ENCODE results near the gene LY6G6F.

- TF ChIP-seq CTCF (conservative IDR thresholded peaks at IDR 0.05; ENCODE audit: low read depth in 2 of 2) (no peak), POLR2AphosphoS5 (IDR thresholded peaks at IDR 0.05; ENCODE audit: low read depth) (no peak)
These were observed 37.0 kb upstream of the LY6G6F start, which contains the start of gene LY6G5B for GRCh38 chr6:31669676-31670075.
